Occipital lobe (tissue), 2 donors: ENCODE results near the gene PCDHGC3. TPM values are rescaled to one million over a fixed set of nuclear protein-coding genes. Genes with fewer than 3 reads are reported as not detected.

Experiments used
- DNase-seq: peaks from one replicate; lab custom pipeline; 2025; lab: John Stamatoyannopoulos, UW
- total RNA-seq: library from RNA; depleted of rRNA; stranded (reverse); fragments of >200 nt; gene quantifications from one replicate; pipeline ENCODE4 v1.2.3, GENCODE V29; 2014

PCDHGC3 gene
- total RNA-seq, 1 donor from 2014 or later = 35.6 TPM

DNA sequence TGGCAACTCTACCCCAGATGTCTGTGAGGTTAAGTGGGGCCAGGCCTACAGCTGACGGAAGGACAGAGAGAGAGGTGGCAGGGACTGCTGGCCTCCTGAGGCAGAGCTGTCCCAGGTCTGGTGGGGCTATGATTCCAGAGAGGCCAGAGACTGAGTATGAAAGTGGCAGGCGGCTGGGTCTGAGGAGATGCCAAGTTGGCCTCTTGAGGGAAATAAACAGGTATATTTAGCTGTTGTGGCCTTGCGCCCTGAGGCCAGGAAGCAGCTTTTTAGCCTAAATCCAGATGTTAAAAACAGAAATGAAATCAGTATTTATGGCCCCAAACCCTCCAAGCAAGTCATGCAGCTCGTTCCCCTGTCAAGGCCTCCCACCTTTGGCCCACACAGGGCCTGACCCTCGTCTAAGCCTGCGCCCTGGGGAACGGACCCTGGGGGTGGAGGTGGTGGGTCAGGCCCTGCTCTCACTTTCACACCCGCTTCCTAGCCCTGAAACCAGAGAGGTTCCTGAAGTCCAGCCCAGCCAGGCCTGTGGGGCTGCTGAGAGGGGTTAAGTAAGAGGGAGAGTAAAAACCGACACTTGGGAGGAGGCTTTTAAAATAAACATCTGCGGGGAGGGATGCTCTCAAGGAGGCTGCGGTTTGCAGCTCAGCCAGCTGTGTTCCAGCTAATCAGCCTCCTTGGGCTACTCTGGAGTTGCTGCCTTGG lies 31.8 kb downstream of the PCDHGC3 start:
- DNase-seq = no peak

DNA sequence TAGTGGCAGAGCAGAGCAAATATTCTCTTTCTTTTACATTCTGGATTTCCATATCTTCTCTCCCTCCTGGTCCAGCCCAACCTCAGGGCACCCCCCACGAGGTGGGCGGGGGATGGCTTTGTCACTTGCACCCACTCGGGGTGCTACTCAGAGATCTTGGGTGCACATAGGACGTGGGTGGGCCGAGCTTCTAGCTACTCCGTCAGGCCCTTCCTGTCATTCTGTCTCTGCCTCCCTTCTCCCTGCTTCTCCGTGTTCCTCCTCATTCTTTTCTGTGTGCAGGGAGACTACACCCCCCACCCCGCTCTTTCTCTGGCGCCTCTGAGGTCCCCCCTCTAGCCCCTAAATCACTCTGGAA lies 32.7 kb downstream of the PCDHGC3 start:
- DNase-seq = no peak

DNA sequence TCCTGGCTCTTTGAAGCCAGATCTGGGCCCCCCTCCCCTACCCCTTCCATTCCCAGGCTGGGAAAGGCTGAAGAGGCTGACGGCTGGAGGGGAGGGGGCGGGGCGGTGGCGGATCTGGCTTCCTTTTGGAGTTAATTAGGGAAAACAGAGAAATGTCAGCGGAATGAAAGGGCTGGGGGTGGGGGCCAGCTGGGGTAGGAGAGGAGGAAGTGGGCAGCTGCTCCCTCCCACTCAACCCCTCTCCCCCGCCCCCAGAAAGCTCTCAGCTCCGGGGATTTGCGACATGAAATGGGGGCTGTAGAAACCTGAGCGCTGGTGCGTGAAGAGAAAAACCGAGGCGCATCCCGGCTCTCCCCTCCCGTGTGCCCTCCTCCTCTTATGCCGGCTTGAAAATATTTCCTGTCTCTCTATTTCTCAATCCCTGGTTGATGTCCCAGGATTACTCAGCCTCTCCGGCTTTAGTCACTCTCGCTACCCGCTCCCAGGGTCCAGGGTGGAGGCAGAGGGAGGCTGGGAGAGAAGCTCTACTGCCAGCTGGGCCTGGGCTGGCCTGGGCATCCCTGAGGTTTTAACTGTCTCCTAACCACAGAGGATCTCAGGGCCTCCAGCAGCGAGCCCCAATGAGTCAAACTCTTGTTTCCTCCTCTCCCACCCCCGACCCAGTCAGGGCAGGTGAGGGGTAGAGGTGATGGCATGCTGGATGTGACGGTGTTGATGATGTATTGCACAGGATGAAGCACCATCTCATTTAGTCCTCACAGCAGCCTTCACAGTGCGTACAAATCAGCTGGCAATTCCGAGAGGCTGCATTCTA lies 33.2 kb downstream of the PCDHGC3 start:
- peak; percentile 65 for DNase-seq

DNA sequence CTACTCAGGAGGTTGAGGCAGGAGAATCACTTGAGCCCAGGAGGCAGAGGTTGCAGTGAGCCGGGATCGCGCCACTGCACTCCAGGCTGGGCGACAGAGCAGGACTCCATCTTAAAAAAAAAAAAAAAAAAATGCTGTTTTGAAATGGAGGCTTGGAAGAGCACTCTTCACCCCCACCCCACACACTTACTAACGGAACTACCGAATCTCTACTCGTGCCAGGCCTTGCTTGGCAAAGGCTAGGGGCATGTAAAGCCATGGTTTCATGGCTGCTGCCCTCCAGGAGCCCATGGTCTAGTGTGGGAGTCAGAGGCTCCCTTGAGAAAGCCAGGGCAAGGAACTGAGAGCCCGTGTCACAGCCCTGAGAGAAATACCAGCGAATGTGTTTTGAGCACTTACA lies 34.4 kb downstream of the PCDHGC3 start:
- no peak for DNase-seq

GRCh38 chr5:141510850-141511601 lies 35.3 kb downstream of the PCDHGC3 start:
- no peak for DNase-seq

DNA sequence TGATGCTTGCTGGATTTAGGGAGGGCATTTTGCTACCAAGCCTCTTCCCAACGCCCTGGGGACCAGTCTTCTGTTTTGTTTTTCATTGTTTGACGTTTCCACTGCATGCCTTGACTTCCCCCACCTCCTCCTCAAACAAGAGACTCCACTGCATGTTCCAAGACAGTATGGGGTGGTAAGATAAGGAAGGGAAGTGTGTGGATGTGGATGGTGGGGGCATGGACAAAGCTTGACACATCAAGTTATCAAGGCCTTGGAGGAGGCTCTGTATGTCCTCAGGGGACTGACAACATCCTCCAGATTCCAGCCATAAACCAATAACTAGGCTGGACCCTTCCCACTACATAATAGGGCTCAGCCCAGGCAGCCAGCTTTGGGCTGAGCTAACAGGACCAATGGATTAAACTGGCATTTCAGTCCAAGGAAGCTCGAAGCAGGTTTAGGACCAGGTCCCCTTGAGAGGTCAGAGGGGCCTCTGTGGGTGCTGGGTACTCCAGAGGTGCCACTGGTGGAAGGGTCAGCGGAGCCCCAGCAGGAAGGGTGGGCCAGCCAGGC lies 36.1 kb downstream of the PCDHGC3 start:
- DNase-seq = no peak

GRCh38 chr5:141512390-141512910 lies 36.7 kb downstream of the PCDHGC3 start:
- no peak for DNase-seq

DNA sequence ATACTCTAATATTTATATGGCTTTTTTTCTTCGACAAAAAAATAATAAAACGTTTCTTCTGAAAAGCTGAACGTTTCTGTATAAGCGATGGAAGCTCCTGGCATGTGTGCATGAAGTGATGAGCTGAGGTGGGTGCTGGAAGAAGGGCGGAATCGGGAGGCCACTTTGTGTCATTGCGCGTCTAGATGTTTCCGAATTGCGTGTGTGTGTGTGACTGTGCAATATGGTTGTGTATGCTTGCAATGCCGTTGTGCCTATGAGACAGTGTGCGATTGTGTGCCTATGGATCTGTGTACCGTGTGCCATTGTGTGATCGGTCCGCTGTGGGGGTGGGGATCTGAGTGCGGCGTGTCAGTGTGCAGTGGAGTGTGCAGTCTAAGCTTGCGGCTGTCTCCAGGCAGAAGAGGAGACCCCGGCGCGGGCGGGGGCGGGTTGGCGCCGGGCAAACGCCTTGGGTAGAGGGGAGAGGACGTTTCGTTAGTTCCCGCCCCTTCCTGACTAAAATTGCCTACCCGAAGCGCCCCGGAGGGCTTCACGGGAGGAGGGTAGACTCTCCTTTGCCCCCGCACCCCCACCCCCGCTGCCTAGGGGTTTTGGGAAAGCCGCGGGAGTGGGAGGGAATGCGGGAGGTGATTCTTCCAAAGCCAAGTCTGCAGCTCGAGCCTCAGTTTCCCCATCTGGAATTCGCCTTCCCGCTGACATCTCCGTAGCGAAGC lies 37.3 kb downstream of the PCDHGC3 start:
- peak; percentile 66 for DNase-seq

DNA sequence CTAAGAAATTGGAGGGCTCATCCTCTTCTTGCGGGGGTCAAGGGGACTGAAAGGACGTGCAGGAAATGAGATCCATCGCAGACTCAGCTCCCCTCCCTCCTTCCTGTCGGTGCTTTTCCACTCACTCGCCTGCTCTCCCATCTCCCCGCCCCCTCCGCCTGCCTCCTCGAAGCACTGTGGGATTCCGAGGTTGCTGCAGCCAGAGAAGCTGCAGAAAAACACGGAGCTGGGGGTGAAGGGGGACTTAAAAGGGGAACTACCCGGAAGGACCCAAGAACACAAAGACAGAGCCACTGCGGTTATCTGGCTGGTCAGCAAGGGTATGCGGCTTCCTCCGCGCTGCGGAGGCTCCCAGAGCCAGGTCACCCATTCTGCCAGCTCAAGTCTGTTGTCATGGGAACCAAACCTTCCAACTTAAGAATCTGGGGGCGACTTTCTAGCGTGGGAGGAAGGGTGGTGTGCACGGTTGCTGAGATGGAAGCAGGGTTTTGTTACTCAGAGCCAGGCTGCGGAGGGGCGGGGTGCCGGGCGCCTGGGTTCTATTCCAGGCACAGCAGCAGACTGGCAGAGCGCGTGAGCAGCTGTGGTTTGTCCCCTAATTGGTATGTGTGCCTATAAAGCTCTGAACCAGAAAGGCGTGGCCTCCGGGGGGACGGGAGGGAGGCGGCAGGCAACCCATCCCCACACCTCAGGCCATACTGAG lies 38.0 kb downstream of the PCDHGC3 start:
- DNase-seq = peak; percentile 91

GRCh38 chr5:141514330-141515133 lies 38.8 kb downstream of the PCDHGC3 start:
- no peak for DNase-seq

DNA sequence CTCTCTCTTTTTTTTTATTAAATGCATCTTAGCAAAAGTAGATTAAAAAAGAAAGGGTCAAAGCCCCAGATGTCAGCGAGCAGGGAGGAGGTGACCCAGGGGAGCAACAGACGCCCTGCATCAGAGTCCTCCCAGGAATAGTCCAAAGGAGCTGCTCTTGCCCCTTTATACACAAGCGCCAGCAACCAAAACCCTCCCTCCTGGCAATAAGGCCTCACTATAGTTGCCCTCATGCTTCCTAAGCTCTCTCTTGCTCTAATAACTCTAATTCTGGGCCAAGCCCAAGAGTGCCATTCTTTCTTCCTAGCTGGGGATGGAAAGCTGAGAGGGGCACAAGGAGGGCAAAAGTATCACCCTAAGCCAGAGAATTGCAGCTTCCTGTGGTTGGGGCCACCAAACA lies 39.4 kb downstream of the PCDHGC3 start:
- no peak for DNase-seq

DNA sequence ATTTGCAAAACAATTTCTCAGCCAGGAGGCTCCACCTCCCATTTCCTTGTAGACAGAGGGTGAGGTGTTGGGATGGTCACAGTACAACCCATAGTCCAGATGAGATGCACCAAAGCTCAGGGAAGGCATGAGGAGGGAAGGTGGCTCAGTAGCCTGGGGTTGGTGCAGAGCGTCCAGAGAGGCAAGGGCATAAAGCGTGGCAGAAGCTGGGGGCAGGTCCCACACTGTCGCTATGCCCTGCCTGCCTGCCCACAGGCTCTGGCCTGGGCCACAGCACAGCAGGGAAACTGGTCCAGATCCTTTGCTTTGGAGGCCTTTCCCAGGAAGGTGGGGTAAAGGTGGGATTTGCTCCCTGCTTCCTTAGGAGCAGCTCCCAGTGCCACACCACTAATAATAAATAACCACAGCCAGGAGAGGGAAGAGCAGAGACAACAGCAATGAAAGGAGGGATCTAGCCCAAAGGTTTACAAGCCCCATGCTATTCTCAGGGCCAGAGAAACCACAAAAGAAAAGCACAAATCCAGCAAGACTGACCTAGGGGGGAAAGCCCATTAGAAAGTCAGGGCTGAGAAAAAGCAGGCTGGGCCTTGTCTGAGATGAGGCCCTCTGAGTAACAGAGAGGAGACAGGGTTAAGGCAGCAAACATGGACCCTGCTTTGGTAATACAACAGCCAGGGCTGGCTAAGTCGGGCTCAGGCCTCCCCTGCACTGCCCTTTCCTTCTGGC lies 40.3 kb downstream of the PCDHGC3 start:
- DNase-seq = no peak

GRCh38 chr5:141516672-141517025 lies 40.9 kb downstream of the PCDHGC3 start:
- no peak for DNase-seq

DNA sequence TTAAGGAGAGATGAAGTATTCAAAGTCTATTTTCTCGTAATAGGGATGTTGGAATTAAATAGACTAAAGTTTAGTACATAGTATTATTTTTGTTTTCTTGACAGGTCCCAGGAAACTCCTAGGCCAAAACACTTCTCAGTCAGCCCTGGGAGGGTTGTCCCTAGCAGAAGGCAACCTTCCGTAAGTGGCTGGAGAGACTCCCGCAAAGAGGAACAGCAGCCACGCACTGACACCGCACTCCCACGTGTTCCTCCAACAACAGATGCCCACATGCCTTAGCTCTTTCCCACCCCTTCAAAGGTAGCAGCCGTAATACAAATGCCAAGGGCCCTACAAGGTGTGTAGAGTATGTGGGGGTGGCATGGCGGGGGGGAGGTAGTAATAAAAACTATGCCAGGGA lies 41.5 kb downstream of the PCDHGC3 start:
- DNase-seq = no peak

- DNase-seq = no peak
Observed at GRCh38 chr5:141517880-141518617, 42.3 kb downstream of the PCDHGC3 start.

- no peak for DNase-seq
Observed at GRCh38 chr5:141518618-141519015, 42.9 kb downstream of the PCDHGC3 start.

DNA sequence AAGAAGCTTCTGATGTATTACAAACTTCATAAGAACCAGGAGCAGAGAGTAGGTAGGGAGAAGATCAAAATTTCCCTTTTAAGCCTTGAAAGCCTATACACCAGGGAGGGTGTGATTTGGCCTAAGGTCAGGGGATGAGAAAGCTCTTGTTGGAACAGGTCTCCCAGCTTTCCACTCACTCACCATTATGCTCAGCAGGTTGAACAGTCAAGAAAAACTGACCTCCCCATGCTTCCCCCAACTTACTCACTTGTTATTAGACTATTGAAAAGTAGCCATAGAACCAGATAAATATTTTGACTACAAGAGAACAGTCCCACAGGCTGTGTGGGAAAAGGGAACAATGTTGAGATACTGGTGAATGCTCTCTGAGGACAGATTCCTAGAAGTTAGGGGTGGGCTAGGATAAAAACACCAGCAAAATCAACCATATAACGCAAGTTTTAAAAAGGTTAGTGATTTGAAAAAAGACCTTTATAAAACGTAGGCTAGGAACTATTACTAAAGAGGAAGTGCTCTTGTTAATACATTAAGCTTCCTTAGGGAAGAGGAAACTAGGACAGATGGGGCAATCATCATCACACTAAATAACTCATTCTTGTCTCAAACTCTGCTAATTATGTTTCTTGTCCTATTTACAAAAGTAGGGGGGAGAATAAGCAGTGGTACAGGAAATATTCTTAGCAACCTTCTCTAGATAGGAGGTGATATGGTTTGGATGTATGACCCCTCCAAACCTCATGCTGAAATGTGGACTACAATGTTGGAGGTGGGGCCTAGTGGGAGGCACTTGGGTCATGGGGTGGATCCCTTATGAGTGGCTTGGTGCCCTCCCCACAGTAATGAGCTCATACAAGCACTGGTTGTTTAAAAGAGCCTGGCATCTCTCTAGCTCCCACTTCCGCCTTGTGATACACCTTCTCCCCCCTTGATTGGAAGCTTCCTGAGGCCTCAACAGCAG lies 44.1 kb downstream of the PCDHGC3 start:
- no peak for DNase-seq
